Measurements from ENCODE around the gene SORCS2.

Gene SORCS2

GRCh38 chr4:7238300-7238960, 46.1 kb downstream of the SORCS2 start:
- Histone ChIP-seq H3K4me3 (no peak overlapping the region), H3K27ac (no peak overlapping the region)
- DNase-seq (ENCODE audit: low spot score) = no peak
- TF ChIP-seq CTCF (IDR thresholded peaks at IDR 0.05) = no peak

- no peak for TF ChIP-seq CTCF (IDR thresholded peaks at IDR 0.05)
- DNase-seq (ENCODE audit: low spot score) = no peak
- H3K27ac ChIP-seq = no peak overlapping the region
- H3K4me3 ChIP-seq = no peak overlapping the region
These were observed 46.9 kb downstream of the SORCS2 start for GRCh38 chr4:7239101-7239820.

GRCh38 chr4:7239844-7240243, 47.5 kb downstream of the SORCS2 start:
- H3K4me3 ChIP-seq = no peak overlapping the region
- TF ChIP-seq CTCF (IDR thresholded peaks at IDR 0.05) = no peak
- no peak overlapping the region for H3K27ac ChIP-seq
- no peak for DNase-seq (ENCODE audit: low spot score)

GRCh38 chr4:7240306-7240705, 48.0 kb downstream of the SORCS2 start:
- Histone ChIP-seq H3K27ac (no peak overlapping the region), H3K4me3 (no peak overlapping the region)
- TF ChIP-seq CTCF (IDR thresholded peaks at IDR 0.05) = no peak
- no peak for DNase-seq (ENCODE audit: low spot score)

GRCh38 chr4:7241597-7242125, 49.3 kb downstream of the SORCS2 start:
- Histone ChIP-seq H3K4me3 (no peak overlapping the region), H3K27ac (no peak overlapping the region)
- TF ChIP-seq CTCF (IDR thresholded peaks at IDR 0.05) = no peak
- no peak for DNase-seq (ENCODE audit: low spot score)

GRCh38 chr4:7242766-7243165, 50.4 kb downstream of the SORCS2 start:
- no peak for TF ChIP-seq CTCF (IDR thresholded peaks at IDR 0.05)
- DNase-seq (ENCODE audit: low spot score) = no peak
- H3K27ac ChIP-seq = no peak overlapping the region

More at GRCh38 chr4:7242766-7243165, 50.4 kb downstream of the SORCS2 start:
- H3K4me3 ChIP-seq = no peak overlapping the region
